AG20443 (cell line): Measurements from ENCODE around the gene OR4A5.
"Not testable (repeated sequence)": the region's sequence is repeated elsewhere in the genome, so short reads cannot be mapped to it uniquely, and the experiment has no call there.

Source experiments
- DNase-seq: peaks from one replicate; pipeline ENCODE4 v3.0.0; 2012; ENCODE audit warnings: low spot score, mixed read lengths

Gene OR4A5

GRCh38 chr11:54706532-54706931 lies at the start of gene OR4A5:
TSS of gene OR4A5 (plus strand) at chr11:54706832. CDS start at chr11:54706885, 53 bp downstream.
- DNase-seq, result not testable (repeated sequence)

DNA sequence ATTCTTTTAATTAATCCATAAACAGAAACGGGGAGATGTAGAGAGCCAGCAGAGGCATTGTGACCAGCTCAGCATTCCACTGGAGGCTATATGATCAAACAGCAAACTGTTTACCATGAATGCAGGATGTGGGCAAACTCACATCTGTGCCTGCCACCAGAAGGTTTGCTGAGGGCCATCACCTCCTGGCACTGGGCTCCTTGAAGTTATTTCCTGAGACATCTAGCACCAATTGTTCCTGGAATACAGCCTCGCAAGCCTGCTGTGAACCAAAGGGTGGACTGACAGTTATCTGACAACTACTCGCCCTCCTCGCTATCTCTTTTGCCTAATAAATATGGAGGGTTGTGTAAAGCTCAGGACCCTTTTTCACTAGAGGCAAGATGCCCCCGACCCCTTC lies 13.5 kb downstream of the OR4A5 start:
- DNase-seq, result not testable (repeated sequence)
